GM12874 (cell line): ENCODE results near the gene SRRM2.
A peak's percentile ranks its signal among the peaks of the same experiment; 100 is the strongest.

Source experiments
- CTCF ChIP-seq: IDR thresholded peaks from 2 replicates; pipeline ENCODE4 v1.5.1; 2011; ENCODE audit warnings: low read depth, mild to moderate bottlenecking, control low read depth, low read length, moderate library complexity; ENCODE audit not compliant: insufficient read depth

Gene SRRM2

GRCh38 chr16:2813771-2814221 is 61.4 kb downstream of the SRRM2 start:
- no peak for TF ChIP-seq CTCF

- no peak for TF ChIP-seq CTCF
These were observed 62.3 kb downstream of the SRRM2 start for GRCh38 chr16:2814551-2815298.

- TF ChIP-seq CTCF, result no peak
These were observed 62.9 kb downstream of the SRRM2 start for GRCh38 chr16:2815299-2815771.

GRCh38 chr16:2816751-2817339 is 64.4 kb downstream of the SRRM2 start, which contains the start of gene PRSS21:
Gene PRSS21 (plus strand): TSS chr16:2817237. CDS start chr16:2817269, 32 bp downstream.
- TF ChIP-seq CTCF, result 0 out of 2 replicates have a peak, but pooled peaks have one; percentile 5

GRCh38 chr16:2817340-2818271 is 65.2 kb downstream of the SRRM2 start:
- TF ChIP-seq CTCF, result no peak

- no peak for TF ChIP-seq CTCF
These were observed 65.9 kb downstream of the SRRM2 start for GRCh38 chr16:2818272-2818876.
